Mesenchymal stem cell (in vitro differentiated cells and primary cell): ENCODE results near the gene MAN1C1.

Experiments
- DNase-seq: peaks from one replicate; pipeline ENCODE4 v3.0.0-alpha.2; 2013
- H2AFZ ChIP-seq: one replicate; pipeline ENCODE4 v1.6.1; 2013; ENCODE audit warnings: low read depth, mild to moderate bottlenecking, control low read depth, inconsistent platforms, low read length, moderate library complexity
- H2AK5ac ChIP-seq: 2 replicates; pipeline ENCODE4 v1.6.1; 2013; ENCODE audit warnings: low read length, moderate library complexity, mild to moderate bottlenecking, inconsistent platforms; ENCODE audit not compliant: severe bottlenecking
- H2BK120ac ChIP-seq: one replicate; pipeline ENCODE4 v1.6.1; 2013; ENCODE audit warnings: low read depth, mild to moderate bottlenecking, inconsistent platforms, low read length, moderate library complexity
- H2BK12ac ChIP-seq, 2 experiments: one replicate each; pipeline ENCODE4 v1.6.1; 2013; ENCODE audit warnings: inconsistent platforms in 2 of 2, low read length in 2 of 2, mild to moderate bottlenecking in 2 of 2, moderate library complexity in 2 of 2, control low read depth in 1 of 2
- H2BK15ac ChIP-seq: one replicate; pipeline ENCODE4 v1.6.1; 2013; ENCODE audit warnings: mild to moderate bottlenecking, low read depth, inconsistent platforms; ENCODE audit not compliant: poor library complexity, severe bottlenecking
- H2BK5ac ChIP-seq: 2 replicates; pipeline ENCODE4 v1.6.1; 2013; ENCODE audit warnings: low read depth, mild to moderate bottlenecking, low read length, control low read depth, inconsistent platforms; ENCODE audit not compliant: poor library complexity, severe bottlenecking
- H3K14ac ChIP-seq, 2 experiments: one replicate each; pipeline ENCODE4 v1.6.1; 2013; ENCODE audit warnings: inconsistent platforms in 2 of 2, low read length in 2 of 2, control low read depth in 1 of 2, mild to moderate bottlenecking in 1 of 2, moderate library complexity in 1 of 2
- H3K18ac ChIP-seq, 2 experiments: one replicate each; pipeline ENCODE4 v1.6.1; 2013; ENCODE audit warnings: inconsistent platforms in 2 of 2, low read length in 2 of 2, control low read depth in 1 of 2, low read depth in 1 of 2, mild to moderate bottlenecking in 1 of 2
- H3K23ac ChIP-seq, 2 experiments: one replicate each; pipeline ENCODE4 v1.6.1; 2013; ENCODE audit warnings: inconsistent platforms in 2 of 2, low read length in 2 of 2, mild to moderate bottlenecking in 2 of 2, moderate library complexity in 2 of 2, control low read depth in 1 of 2
- H3K27ac ChIP-seq: 2 replicates; pipeline ENCODE4 v1.5.1; 2013; ENCODE audit warnings: mild to moderate bottlenecking, moderate library complexity, low read length, control low read depth, inconsistent platforms; ENCODE audit not compliant: poor library complexity, severe bottlenecking
- H3K27me3 ChIP-seq, 2 experiments: 2 replicates each; pipeline versions ENCODE4 v1.6.1 to v1.7.0; 2013; ENCODE audit warnings: low read length in 2 of 2, mild to moderate bottlenecking in 2 of 2, moderate library complexity in 2 of 2, control low read depth in 1 of 2, inconsistent platforms in 1 of 2; ENCODE audit not compliant: control insufficient read depth in 1 of 2, insufficient read depth in 1 of 2
- H3K36me3 ChIP-seq, 2 experiments: 2 replicates each; pipeline versions ENCODE4 v1.6.1 to v1.7.0; 2013; ENCODE audit warnings: low read length in 2 of 2, control low read depth in 1 of 2, inconsistent platforms in 1 of 2, low read depth in 1 of 2, mild to moderate bottlenecking in 1 of 2; ENCODE audit not compliant: insufficient read depth in 2 of 2, control insufficient read depth in 1 of 2
- H3K4ac ChIP-seq, 2 experiments: one replicate each; pipeline ENCODE4 v1.6.1; 2013; ENCODE audit warnings: inconsistent platforms in 2 of 2, low read length in 2 of 2, mild to moderate bottlenecking in 2 of 2, moderate library complexity in 2 of 2, control low read depth in 1 of 2, low read depth in 1 of 2
- H3K4me1 ChIP-seq: 2 replicates; pipeline ENCODE4 v1.6.1; 2013; ENCODE audit warnings: low read depth, low read length, control low read depth; ENCODE audit not compliant: control insufficient read depth, insufficient read depth
- H3K4me2 ChIP-seq: 2 replicates; pipeline ENCODE4 v1.6.1; 2013; ENCODE audit warnings: low read length, mild to moderate bottlenecking, inconsistent platforms; ENCODE audit not compliant: poor library complexity, severe bottlenecking
- H3K4me3 ChIP-seq, 2 experiments: 2 replicates each; pipeline versions ENCODE4 v1.5.1 to v1.7.0; 2013; ENCODE audit warnings: low read length in 2 of 2, mild to moderate bottlenecking in 2 of 2, control low read depth in 1 of 2, low read depth in 1 of 2; ENCODE audit not compliant: insufficient read depth in 1 of 2
- H3K79me1 ChIP-seq: replicated peaks from 2 replicates; pipeline ENCODE4 v1.6.1; 2013; ENCODE audit warnings: mild to moderate bottlenecking, control low read depth, low read length, inconsistent platforms; ENCODE audit not compliant: poor library complexity, severe bottlenecking
- H3K9ac ChIP-seq: 2 replicates; pipeline ENCODE4 v1.7.0; 2013; ENCODE audit warnings: mild to moderate bottlenecking, low read length, moderate library complexity
- H3K9me3 ChIP-seq: 2 replicates; pipeline ENCODE4 v1.7.0; 2013; ENCODE audit warnings: mild to moderate bottlenecking, low read length; ENCODE audit not compliant: control insufficient read depth
- H4K8ac ChIP-seq: one replicate; pipeline ENCODE4 v1.6.1; 2013; ENCODE audit warnings: inconsistent platforms, mild to moderate bottlenecking, low read length, moderate library complexity
- H4K91ac ChIP-seq: one replicate; pipeline ENCODE4 v1.6.1; 2013; ENCODE audit warnings: mild to moderate bottlenecking, low read length, inconsistent platforms
- WGBS: methylation state at CpG from one replicate; pipeline ENCODE4 v1.1.7; 2013; ENCODE audit warnings: mixed read lengths; 5-methylcytosine and 5-hydroxymethylcytosine counted together

Gene MAN1C1

DNA sequence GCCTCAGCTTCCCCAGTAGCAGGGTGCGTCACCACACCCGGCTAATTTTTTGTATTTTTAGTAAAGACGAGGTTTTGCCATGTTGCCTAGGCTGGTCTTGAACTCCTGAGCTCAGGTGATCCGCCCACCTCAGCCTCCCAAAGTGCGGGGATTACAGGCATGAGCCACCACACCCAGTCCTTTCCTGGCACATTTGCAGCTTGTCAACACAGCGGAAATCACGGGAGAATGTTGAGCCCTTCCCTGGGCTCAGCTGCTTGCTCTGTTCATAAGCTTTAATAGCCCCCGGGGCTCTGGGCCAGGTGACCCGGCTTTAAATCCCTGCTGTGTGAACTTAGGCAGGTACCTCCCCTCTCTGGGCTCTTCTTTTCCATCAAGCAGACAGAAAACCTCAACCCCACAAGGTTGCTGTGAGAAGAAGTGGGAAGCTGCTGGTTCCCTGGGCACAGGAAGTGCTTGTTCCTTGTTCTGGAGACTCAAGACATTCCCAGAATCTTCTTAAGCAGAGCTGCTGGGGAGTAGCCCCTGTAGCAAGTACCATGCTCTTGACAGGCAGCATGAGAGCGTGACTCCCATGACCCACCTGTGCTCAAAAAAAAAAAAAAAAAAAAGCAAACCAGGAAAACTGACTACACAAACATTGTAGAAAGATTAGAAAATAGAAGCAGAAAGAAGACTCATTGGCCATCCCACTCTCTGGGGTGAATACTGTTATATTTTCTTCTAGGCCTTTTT lies 168.9 kb downstream of the MAN1C1 start:
- Histone ChIP-seq H3K27me3 (peaks cover 0 to 8% of the 10 kb centered on the region in 2 experiments), H3K9ac (no peak overlapping the region), H3K4ac (no peak overlapping the region), H3K4me3 (no peak overlapping the region), H2AFZ (no peak overlapping the region), H4K91ac (no peak overlapping the region), H3K79me1 (no peaks in the 10 kb centered on the region), H2BK12ac (no peak overlapping the region), H4K8ac (no peak overlapping the region), H3K27ac (no peak overlapping the region), H3K9me3 (no peaks in the 10 kb centered on the region), H3K18ac (no peak overlapping the region), H2BK120ac (no peak overlapping the region), H2BK15ac (no peak overlapping the region), H3K4me1 (peaks cover 6% of the 10 kb centered on the region), H3K23ac (no peak overlapping the region), H2BK5ac (no peak overlapping the region), H2AK5ac (no peak overlapping the region), H3K4me2 (no peak overlapping the region), H3K14ac (no peak overlapping the region), H3K36me3 (peaks cover 0 to 55% of the 10 kb centered on the region in 2 experiments)
- no peak for DNase-seq
- 92% methylated on average over 9 of the region's 10 CpGs for WGBS

- peaks cover 5% of the 10 kb centered on the region for H3K4me1 ChIP-seq
- H3K4me2 ChIP-seq = no peak overlapping the region
- H3K14ac ChIP-seq = no peak overlapping the region
- H4K91ac ChIP-seq = no peak overlapping the region
- H3K27me3 ChIP-seq = peaks cover 0 to 14% of the 10 kb centered on the region in 2 experiments
- no peak overlapping the region for H2BK5ac ChIP-seq
- H3K27ac ChIP-seq = no peak overlapping the region
- 69% methylated on average over 8 of the region's 11 CpGs for WGBS
- no peak overlapping the region for H3K23ac ChIP-seq
- no peak overlapping the region for H2AFZ ChIP-seq
- no peak overlapping the region for H3K4ac ChIP-seq
- no peak overlapping the region for H3K18ac ChIP-seq
- peaks cover 0 to 55% of the 10 kb centered on the region in 2 experiments for H3K36me3 ChIP-seq
- H3K4me3 ChIP-seq = no peak overlapping the region
- H4K8ac ChIP-seq = no peak overlapping the region
- H2BK12ac ChIP-seq = no peak overlapping the region
- H2BK120ac ChIP-seq = no peak overlapping the region
- no peak overlapping the region for H2AK5ac ChIP-seq
- no peak overlapping the region for H2BK15ac ChIP-seq
- no peak for DNase-seq
- H3K79me1 ChIP-seq = no peaks in the 10 kb centered on the region
- H3K9ac ChIP-seq = no peak overlapping the region
- no peaks in the 10 kb centered on the region for H3K9me3 ChIP-seq
Observed at GRCh38 chr1:25786887-25787759, 170.5 kb downstream of the MAN1C1 start.

GRCh38 chr1:25787760-25788166 lies 171.2 kb downstream of the MAN1C1 start:
- H3K4ac ChIP-seq = no peak overlapping the region
- no peak overlapping the region for H3K9ac ChIP-seq
- no peak overlapping the region for H4K91ac ChIP-seq
- no peak overlapping the region for H3K18ac ChIP-seq
- H3K27ac ChIP-seq = no peak overlapping the region
- 83% methylated on average over 5 of the region's 5 CpGs for WGBS
- no peak overlapping the region for H3K4me3 ChIP-seq
- no peak overlapping the region for H2BK12ac ChIP-seq
- H3K27me3 ChIP-seq = peaks cover 0 to 14% of the 10 kb centered on the region in 2 experiments
- no peak overlapping the region for H3K14ac ChIP-seq
- H3K4me1 ChIP-seq = peaks cover 2% of the 10 kb centered on the region
- no peak overlapping the region for H2AK5ac ChIP-seq
- no peak overlapping the region for H4K8ac ChIP-seq
- peaks cover 0 to 51% of the 10 kb centered on the region in 2 experiments for H3K36me3 ChIP-seq
- DNase-seq = no peak
- H3K23ac ChIP-seq = no peak overlapping the region
- no peak overlapping the region for H2BK15ac ChIP-seq
- H3K79me1 ChIP-seq = no peaks in the 10 kb centered on the region
- no peak overlapping the region for H2AFZ ChIP-seq
- H3K9me3 ChIP-seq = no peaks in the 10 kb centered on the region
- H3K4me2 ChIP-seq = no peak overlapping the region
- H2BK5ac ChIP-seq = no peak overlapping the region
- H2BK120ac ChIP-seq = no peak overlapping the region

GRCh38 chr1:25790472-25790871 lies 173.9 kb downstream of the MAN1C1 start:
- no peak overlapping the region for H3K27ac ChIP-seq
- peaks cover 2% of the 10 kb centered on the region for H3K4me1 ChIP-seq
- H3K4ac ChIP-seq = no peak overlapping the region
- no peak overlapping the region for H2AFZ ChIP-seq
- peaks cover 0 to 14% of the 10 kb centered on the region in 2 experiments for H3K27me3 ChIP-seq
- no peak overlapping the region for H2AK5ac ChIP-seq
- H3K36me3 ChIP-seq = peaks cover 0 to 29% of the 10 kb centered on the region in 2 experiments
- no peaks in the 10 kb centered on the region for H3K9me3 ChIP-seq
- 87% methylated on average over 6 of the region's 6 CpGs for WGBS
- no peak for DNase-seq
- H2BK12ac ChIP-seq = no peak overlapping the region
- no peak overlapping the region for H3K18ac ChIP-seq
- H3K79me1 ChIP-seq = no peaks in the 10 kb centered on the region
- H4K8ac ChIP-seq = no peak overlapping the region
- H2BK15ac ChIP-seq = no peak overlapping the region
- no peak overlapping the region for H3K14ac ChIP-seq
- H2BK120ac ChIP-seq = no peak overlapping the region
- no peak overlapping the region for H3K9ac ChIP-seq
- H4K91ac ChIP-seq = no peak overlapping the region
- no peak overlapping the region for H3K4me2 ChIP-seq
- H2BK5ac ChIP-seq = no peak overlapping the region
- no peak overlapping the region for H3K4me3 ChIP-seq
- no peak overlapping the region for H3K23ac ChIP-seq
